HG03159 (cell line): ENCODE measurements around the gene CMTM7.
A peak's percentile ranks its signal among the peaks of the same experiment; 100 is the strongest.

Experiments
- ATAC-seq: cut with Tn5 transposase; IDR thresholded peaks from one replicate; pipeline ENCODE4 v1.9.1; 2021; ENCODE audit warnings: mild to moderate bottlenecking, moderate library complexity; ENCODE audit not compliant: unreplicated experiment

The CMTM7 gene

DNA sequence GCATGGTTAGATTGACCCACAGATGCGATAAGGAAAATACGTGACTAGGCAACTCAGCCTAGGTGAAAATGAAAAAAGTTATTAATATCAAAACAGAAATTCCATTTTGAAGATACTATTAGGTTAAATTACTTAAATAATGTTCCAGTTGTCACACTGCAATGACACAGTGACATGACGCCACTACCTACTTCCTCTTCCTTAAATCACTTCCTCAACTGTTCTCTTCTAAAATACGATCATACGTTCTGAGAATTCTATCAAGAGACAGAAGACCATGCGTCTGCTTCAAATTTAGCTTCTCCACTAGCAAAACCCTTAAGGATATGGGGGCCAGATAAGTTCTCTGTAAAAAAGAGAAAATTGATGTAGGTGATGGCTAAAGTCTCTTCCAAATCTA lies 92.8 kb downstream of the CMTM7 start:
- no peak for ATAC-seq

DNA sequence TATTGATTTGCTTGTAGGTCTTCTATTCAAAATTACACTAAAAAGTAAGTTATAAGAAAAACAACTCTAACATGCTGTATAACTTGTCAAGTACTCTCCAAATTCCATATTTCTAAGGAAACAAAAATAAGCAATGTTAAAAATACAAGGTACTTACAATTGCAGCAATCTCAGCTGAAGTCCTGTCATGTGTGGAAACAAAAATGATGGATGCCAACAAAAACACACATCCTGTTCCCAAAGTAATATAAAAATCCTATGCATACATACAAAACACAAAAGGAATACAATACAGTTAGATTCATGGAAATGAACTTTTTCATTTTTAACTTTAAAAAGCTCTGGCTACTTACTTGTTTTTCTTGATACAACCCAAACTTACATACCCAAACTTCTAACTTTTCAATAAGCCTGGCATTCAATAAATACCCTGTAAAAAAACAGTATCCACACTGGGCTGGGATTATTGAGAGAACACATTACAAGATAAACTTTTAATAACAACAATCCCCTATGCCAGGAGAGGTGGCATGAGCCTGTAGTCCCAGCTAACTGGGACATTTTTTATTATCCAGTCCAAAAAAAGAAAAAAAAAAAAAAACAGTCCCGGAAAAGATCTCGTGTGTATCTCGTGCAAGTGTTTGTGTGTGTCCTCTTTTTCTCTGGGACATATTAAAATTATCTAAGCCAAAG lies 96.3 kb downstream of the CMTM7 start:
- no peak for ATAC-seq

DNA sequence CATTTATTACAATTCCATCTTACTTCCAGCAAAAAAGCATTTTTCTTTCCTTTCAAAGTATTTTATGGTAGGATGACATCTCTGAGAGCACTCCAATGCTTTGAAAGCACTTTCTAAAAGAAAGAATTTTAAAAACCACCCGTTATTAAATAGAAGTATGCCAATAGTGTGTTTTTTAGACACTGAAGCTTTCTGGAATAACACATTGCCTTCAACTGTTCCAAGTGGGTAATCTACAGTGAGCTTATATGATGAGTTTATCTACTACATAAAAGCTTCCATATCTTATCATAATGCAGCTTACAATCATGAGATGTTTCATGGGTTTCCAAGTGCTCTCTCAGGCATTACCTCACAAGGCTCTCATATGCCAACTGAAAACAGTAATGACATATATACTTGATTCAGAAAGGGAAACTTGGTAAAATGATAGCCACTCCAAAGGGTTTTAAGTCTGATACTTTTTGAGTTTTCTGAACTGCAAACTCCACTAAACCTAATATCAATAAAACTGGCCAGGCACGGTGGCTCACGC lies 96.9 kb downstream of the CMTM7 start:
- no peak for ATAC-seq

DNA sequence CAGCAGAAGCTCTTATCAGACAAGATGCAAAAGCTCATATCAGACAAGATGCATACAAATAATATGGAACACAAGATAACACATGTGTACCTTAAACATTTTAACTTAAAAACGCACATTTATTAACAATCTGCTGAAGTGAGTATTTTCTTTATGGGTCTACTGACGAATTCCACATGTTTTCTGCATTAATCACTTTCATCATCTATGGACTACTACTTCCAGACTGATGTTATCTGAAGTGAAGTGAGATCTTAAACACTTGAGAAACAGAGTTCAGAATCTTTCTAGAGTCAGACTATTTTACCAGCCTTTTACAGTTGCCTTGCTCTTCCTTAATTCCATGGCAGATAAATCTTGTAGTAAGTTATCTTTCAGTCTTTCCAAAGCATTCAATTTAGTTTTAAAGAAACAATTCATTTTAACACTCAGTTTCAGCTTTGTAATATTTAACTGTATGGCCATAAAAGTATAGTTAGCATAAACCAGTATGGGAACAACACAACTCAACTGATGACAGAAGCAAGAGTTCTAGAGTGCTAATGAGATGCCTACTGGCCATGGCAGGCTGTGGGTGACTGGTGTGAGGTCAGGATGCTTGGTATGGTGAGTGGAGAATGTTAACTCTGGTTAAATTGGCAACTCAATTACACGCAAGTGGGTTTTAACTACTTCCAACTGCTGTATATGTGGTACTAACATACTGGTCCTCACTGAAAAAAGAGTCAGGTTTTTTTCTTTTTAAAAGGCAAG lies 101.2 kb downstream of the CMTM7 start:
- no peak for ATAC-seq

DNA sequence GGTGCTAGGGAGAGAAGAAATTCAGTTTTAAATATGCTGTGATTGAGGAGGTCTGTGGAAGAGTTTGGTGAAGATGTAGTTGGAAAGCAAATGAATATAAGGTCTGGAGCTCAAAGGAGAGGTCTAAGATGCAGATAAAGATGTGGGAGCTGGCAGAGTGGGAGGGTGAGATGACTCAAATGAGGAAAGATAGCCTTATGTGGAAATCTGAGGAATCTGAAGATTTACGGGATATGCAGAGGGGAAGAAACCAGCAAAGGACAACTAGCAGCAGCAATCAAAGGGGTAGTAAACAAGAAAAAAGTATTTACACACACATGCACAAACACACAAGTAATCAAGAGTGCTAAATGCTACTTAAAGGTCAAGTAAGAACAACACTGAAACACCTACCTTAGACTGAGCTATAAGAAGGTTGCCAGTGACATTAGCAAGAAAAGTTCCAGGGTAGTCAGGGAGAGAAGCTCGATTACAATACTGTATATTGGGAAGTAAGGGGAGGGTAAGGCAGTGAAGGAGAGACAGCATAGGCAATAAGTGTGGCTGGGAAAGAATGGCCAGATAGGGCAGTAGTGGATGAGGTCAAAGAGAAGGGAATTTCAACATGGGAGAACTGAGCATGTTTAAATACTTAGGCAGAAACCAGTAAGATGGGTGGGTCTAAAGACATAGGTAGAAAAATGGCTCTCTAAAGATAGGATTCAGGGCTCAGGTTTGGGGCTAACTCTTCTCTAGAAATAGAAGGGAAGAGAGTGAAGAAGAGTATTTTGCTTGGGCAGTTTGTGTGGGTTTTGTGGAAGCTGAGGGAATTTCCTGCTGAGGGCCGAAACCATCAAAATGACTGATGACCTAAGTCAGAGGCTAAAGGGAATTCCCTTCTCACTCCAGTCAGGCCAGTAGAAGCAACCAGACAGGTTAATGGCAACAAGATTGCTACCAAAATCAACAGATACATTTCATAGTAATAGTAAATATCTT lies 102.1 kb downstream of the CMTM7 start:
- ATAC-seq: peak; percentile 66

DNA sequence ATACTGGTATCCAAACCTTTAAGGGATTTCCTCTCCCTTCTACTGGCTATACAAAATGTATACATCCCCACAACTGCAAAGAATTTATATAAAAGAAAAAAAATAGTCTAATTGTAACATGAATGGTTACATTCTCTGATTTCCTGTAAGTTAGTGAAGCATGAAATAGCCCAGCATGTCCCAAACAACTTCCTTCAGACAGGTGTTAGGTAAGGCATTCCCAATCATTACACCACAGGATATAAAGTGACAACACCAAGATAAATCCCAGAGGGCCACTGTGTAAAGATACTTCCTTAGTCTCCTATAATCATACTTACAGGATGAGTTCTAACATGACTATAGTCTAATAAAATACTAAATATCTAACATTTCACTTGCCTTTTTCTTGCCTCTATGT lies 103.4 kb downstream of the CMTM7 start:
- ATAC-seq: no peak

DNA sequence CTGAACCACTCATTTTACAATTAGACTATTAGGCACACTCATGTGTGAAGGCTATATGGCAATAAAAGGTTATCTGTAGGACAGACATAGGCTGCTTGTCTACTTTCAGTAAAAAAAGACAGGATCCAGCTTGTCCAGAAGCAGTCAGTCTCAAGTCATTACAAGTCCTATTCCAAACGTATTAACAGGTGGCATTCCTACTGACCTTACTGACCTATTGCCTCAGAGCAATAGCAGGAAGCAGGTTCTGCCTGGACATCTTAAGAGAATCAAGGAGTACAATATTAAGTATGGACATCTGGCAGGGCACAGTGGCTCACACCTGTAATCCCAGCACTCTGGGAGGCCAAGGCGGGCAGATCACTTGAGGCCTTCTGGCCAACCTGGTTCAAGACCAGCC lies 104.0 kb downstream of the CMTM7 start:
- ATAC-seq: no peak

DNA sequence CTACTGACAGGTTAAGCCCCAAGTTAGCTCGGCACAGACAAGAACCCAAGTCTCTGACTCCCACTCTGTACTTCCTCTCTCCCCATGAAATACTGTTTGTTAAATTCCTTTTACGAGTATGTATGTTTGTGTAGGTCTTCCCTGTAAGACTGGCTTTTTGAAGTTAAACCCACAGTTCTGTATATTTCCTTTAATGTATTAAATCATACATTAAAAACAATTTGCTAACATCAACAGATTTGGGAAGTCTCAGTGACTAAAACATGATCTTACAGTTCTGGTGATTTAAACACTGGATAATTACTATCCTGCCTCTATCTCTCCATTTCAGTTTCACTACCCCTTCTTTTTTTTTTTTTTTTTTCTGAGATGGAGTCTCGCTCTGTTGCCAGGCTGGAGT lies 106.6 kb downstream of the CMTM7 start:
- no peak for ATAC-seq

DNA sequence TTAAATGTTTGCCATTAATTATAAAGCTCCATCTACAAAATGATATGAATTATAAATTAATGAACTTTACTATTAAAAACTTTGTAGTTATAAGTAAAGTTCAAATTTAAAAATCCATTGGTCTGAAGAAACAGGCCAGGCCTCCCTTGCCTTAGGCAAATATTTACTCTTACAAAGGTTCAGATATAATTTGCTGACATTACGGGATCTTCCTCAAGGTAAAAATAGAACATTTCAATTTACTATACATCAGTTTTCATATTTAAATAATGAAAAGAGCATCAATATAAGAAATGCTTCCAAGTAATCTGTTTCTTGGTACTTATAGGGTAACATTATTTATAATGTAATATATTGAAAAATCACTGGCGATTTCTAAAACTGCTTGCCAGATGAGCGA lies 107.3 kb downstream of the CMTM7 start:
- no peak for ATAC-seq

DNA sequence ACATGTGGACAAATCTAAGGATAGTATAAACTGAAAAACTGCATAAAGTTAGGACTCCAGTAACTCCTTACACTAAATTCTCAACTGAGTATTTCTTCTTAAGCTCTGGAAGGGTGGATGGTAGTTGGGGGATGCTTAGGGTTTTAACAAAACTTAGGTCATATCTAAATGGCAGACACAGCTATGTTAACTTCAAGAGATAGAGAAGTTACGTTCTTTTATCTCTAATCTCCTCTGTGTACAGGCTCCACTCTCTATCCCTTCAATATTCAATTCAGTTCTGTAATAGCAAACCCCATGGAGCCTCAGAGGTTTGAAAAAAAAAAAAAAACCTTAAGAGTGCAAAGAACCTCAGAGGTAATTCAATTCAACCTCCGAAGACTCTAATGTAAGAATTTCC lies 107.9 kb downstream of the CMTM7 start:
- ATAC-seq: no peak

DNA sequence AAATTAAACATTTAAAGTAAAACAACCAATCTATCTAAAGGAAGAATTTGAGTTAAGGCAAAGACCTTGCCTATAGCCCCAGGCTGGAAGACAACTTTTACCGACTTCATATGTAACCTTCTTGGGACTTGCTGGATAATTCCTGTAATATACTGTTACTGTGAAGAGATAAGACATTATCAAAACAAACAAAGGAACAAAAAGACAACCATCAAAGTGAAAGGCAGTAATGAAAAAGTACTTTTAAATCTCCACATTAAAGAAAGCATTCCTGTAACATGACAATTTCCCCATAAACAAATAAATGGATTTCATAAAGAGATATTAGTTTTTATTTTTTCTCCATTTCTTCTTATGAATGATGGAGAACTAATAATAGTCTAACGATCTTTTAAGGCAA lies 108.6 kb downstream of the CMTM7 start:
- ATAC-seq: no peak

DNA sequence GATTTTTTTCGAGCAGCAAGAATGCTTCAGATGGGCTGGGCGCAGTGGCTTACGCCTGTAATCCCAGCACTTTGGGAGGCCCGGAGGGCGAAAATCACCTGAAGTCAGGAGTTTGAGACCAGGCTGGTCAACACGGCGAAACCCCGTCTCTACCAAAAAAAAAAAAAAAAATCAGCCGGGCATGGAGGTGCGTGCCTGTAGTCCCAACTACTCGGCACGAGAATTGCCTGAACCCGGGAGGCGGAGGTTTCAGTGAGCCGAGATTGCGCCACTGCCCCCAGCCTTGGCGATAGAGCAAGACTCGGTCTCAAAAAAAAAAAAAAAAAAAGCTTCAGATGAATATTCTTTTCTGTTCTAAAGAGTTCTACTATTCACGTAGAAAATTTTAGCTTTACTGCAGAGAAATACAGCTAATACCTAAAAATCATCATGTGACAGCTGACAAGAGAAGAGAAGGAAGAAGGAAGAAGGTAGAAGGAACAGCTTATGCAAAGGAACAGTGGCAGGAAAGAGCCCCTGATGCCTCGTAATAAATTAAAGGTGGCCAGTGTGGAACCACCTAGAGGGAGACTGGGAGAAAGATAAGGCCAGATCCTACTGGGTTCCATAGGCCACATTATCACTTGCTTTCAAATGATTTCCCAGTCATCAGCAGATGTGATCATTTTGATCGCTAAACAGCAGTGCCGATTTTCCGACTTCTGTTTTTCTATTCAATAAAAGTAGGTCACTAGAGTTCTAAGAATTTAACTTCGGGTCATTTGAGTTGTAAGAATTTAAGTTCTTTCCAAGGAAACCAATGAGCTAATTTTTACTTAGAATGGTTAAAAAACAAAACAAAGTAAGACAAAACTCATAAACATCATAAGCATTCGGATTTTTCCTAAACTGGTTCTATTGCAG lies 109.5 kb downstream of the CMTM7 start:
- no peak for ATAC-seq

DNA sequence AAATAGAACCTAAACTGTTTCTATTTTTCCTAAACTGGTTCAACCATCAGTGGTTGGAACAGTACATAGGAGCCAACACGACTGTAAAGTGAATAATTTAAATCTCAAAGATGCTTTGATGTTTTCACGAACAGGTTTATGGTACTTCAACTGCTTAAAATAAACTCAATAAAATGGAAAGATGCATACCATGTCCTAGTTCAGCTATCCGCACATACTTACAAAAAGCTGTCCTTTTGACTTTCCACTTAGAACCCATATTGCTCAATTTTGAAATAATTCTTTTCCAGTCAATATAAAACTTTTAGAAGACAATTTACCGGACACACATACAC lies 110.1 kb downstream of the CMTM7 start:
- peak; percentile 2 for ATAC-seq

DNA sequence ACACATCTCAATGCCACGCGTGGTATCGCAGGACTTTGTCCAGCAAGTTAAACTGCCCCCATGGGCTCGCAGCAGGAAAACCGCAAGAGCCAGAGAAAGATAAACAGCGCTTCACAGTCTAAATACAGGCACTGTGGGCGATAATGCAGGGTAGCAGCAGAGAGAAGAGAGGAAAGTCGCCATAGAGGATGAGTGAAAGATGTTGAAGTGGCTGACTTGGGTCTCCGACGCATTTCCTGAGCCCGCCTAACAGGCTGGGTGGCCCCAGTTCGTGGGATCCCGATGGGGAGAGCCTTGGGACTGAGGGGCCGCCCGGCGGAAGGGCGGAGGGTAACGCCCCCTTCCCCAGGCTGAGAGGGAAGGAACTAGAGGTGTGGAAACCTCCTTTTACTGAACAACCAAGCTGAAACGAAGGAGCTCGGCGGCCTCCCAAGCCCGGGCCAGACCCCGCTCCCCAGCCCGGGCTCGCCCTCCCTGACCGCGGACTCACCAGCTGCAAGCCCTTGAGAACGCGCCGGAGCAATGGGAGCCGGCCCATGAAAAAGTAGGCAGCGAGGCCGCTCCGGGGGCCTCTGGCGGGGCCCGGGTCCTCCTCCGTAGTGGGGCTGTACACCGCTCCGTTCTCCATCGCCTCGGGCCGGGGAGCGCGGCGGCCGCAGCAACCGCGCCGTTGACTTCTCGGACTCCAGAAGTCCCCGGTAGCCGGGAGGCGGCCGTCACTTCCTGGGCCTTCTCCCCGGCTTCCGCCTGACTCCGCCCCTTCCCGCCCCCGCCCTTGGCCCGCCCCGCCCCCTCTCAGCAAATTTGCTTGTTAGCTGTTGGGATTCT lies 110.7 kb downstream of the CMTM7 start, which contains the start of gene CMTM6:
Gene CMTM6 (minus strand): TSS at position 735 of the 828 bp plus-strand sequence. CDS start 107 bp downstream, at position 628.
- ATAC-seq: peak; percentile 74

DNA sequence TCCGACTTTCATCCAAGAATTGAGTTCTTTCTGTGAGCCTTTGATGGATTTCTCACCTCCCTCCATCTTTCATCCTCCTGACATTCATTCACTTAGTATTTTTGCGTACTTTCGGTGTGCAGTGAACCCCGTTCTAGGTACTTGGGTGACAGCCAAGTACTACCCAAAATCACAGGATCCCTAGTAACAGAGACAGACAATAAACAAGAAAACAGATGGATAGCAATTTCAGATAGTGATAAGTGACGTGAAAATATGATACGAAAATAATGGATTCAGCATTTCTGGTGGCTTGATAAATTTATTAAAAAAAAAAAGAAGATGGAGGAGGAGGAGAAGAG lies 111.3 kb downstream of the CMTM7 start:
- ATAC-seq: peak; percentile 4
